SK-N-SH (cell line): Measurements from ENCODE around the gene SBK1. TPM values are rescaled to one million over a fixed set of nuclear protein-coding genes. Genes with fewer than 3 reads are reported as not detected.

Experiments
- CTCF ChIA-PET: fragments of 300-600, 350-600 bp; formaldehyde crosslinking; extraction: SDS; loops from one replicate; lab custom pipeline; 2021; lab: Yijun Ruan, JAX
- POLR2A ChIA-PET: fragments of 350-600 bp; sonication (Branson Sonifier 250); formaldehyde crosslinking; extraction: SDS; loops from one replicate; lab custom pipeline; 2020; ENCODE audit warnings: antibody characterized with exemption, inconsistent platforms; lab: Yijun Ruan, JAX
- DNase-seq: peaks from one replicate; pipeline ENCODE4 v3.0.0; 2012
- H2AFZ ChIP-seq: fragments of 200-600 bp; sonication (generic); 2 replicates; pipeline ENCODE4 v1.8.1; 2016; ENCODE audit warnings: antibody characterized with exemption, mild to moderate bottlenecking, low read depth
- H3F3A ChIP-seq: fragments of 200-600 bp; sonication (generic); replicated peaks from 2 replicates; pipeline ENCODE3; 2016; ENCODE audit warnings: antibody characterized with exemption, mild to moderate bottlenecking; ENCODE audit not compliant: insufficient read depth
- H3K27ac ChIP-seq, 2 experiments: fragments of 200-500 bp in 1 of 2; fragments of 200-600 bp in 1 of 2; sonication (Bioruptor generic) in 1 of 2; sonication (generic), shearing (Covaris generic) in 1 of 2; 2 replicates each; pipeline versions ENCODE4 v1.5.1 to v1.6.1; 2014 to 2016; ENCODE audit warnings: low read depth in 2 of 2, inconsistent platforms in 1 of 2, low read length in 1 of 2, mild to moderate bottlenecking in 1 of 2, mixed read lengths in 1 of 2
- H3K27me3 ChIP-seq: fragments of 200-600 bp; sonication (generic), shearing (Covaris generic); 2 replicates; pipeline ENCODE4 v1.6.1; 2016; ENCODE audit warnings: mixed run types; ENCODE audit not compliant: insufficient read depth
- H3K36me3 ChIP-seq, 2 experiments: fragments of 200-500 bp in 1 of 2; fragments of 200-600 bp in 1 of 2; sonication (Bioruptor generic) in 1 of 2; sonication (generic) in 1 of 2; replicated peaks in 1 of 2; 2 replicates each; pipeline versions ENCODE3 to v1.5.1; 2014 to 2016; ENCODE audit warnings: low read length in 1 of 2, mild to moderate bottlenecking in 1 of 2; ENCODE audit not compliant: insufficient read depth in 2 of 2, control insufficient read depth in 1 of 2
- H3K4me1 ChIP-seq, 2 experiments: fragments of 200-500 bp in 1 of 2; fragments of 200-600 bp in 1 of 2; sonication (Bioruptor generic) in 1 of 2; sonication (generic), shearing (Covaris generic) in 1 of 2; 2 replicates each; pipeline versions ENCODE4 v1.5.1 to v1.6.1; 2014 to 2016; ENCODE audit warnings: low read depth in 1 of 2, low read length in 1 of 2, mixed run types in 1 of 2; ENCODE audit not compliant: insufficient read depth in 2 of 2, control insufficient read depth in 1 of 2
- H3K4me2 ChIP-seq: fragments of 200-600 bp; sonication (generic), shearing (Covaris generic); 2 replicates; pipeline ENCODE4 v1.6.1; 2017; ENCODE audit warnings: mixed run types
- H3K4me3 ChIP-seq, 2 experiments: fragments of 200-500 bp in 1 of 2; fragments of 200-600 bp in 1 of 2; sonication (Bioruptor generic) in 1 of 2; sonication (generic), shearing (Covaris generic) in 1 of 2; 2 replicates each; pipeline versions ENCODE4 v1.5.1 to v1.8.1; 2014 to 2016; ENCODE audit warnings: low read depth in 2 of 2, inconsistent platforms in 1 of 2, low read length in 1 of 2, mild to moderate bottlenecking in 1 of 2, mixed read lengths in 1 of 2, moderate library complexity in 1 of 2
- H3K79me2 ChIP-seq: fragments of 200-600 bp; sonication (generic); 2 replicates; pipeline ENCODE4 v1.8.1; 2017; ENCODE audit warnings: mild to moderate bottlenecking; ENCODE audit not compliant: insufficient read depth
- H3K9ac ChIP-seq: fragments of 200-600 bp; sonication (generic); 2 replicates; pipeline ENCODE4 v1.6.1; 2017; ENCODE audit warnings: mixed run types
- H3K9me2 ChIP-seq: fragments of 200-600 bp; sonication (generic); 2 replicates; pipeline ENCODE4 v1.6.1; 2017; ENCODE audit warnings: mixed run types
- H3K9me3 ChIP-seq: fragments of 200-600 bp; sonication (generic); 2 replicates; pipeline ENCODE4 v1.6.1; 2017; ENCODE audit warnings: mixed run types, mild to moderate bottlenecking, moderate library complexity
- H4K20me1 ChIP-seq: fragments of 200-600 bp; sonication (generic); 2 replicates; pipeline ENCODE4 v1.6.1; 2017; ENCODE audit warnings: mild to moderate bottlenecking, mixed run types; ENCODE audit not compliant: insufficient read depth
- CHD2 ChIP-seq: fragments of 150-350 bp; IDR thresholded peaks from 2 replicates; pipeline ENCODE4 v1.6.1; 2018; ENCODE audit warnings: low read length; ENCODE audit not compliant: partially characterized antibody
- ELF1 ChIP-seq: IDR thresholded peaks from 2 replicates; pipeline ENCODE4 v1.4.0; 2012
- EP300 ChIP-seq, 2 experiments: IDR thresholded peaks; 2 replicates each; pipeline versions ENCODE4 v1.4.0 to v1.6.1; 2012; ENCODE audit warnings: borderline replicate concordance in 1 of 2, low read depth in 1 of 2, low read length in 1 of 2
- RCOR1 ChIP-seq: fragments of 150-350 bp; IDR thresholded peaks from 2 replicates; pipeline ENCODE4 v1.6.1; 2017; ENCODE audit warnings: antibody characterized with exemption, low read length
- REST ChIP-seq: IDR thresholded peaks from 2 replicates; pipeline ENCODE4 v1.6.1; 2012; ENCODE audit warnings: mild to moderate bottlenecking, low read depth, low read length, moderate library complexity
- RXRA ChIP-seq: IDR thresholded peaks from 2 replicates; pipeline ENCODE4 v1.4.0; 2012; ENCODE audit warnings: low read depth, mild to moderate bottlenecking, borderline replicate concordance
- SIN3A ChIP-seq: IDR thresholded peaks from 2 replicates; pipeline ENCODE4 v1.6.1; 2012; ENCODE audit warnings: low read depth, mild to moderate bottlenecking, low read length, moderate library complexity, borderline replicate concordance
- SMC3 ChIP-seq: IDR thresholded peaks from 2 replicates; pipeline ENCODE4 v1.6.1; 2012; ENCODE audit warnings: low read depth, low read length, improper control_type of control experiment
- USF1 ChIP-seq: IDR thresholded peaks from 2 replicates; pipeline ENCODE4 v1.4.0; 2012; ENCODE audit warnings: low read depth, borderline replicate concordance
- YY1 ChIP-seq: IDR thresholded peaks from 2 replicates; pipeline ENCODE4 v1.4.0; 2012; ENCODE audit warnings: low read depth, mild to moderate bottlenecking
- WGBS: methylation state at CpG from one replicate; pipeline ENCODE4 v1.1.6; 2017; ENCODE audit warnings: low lambda C conversion rate; 5-methylcytosine and 5-hydroxymethylcytosine counted together
- polyA plus RNA-seq, 3 experiments: library from polyadenylated mRNA; depleted of rRNA; stranded (reverse); fragments of >200 nt; gene quantifications; 2 replicates each; pipeline ENCODE4 v1.2.3, GENCODE V29; 2012
- TF ChIP-seq, protein P1 (sequence below): IDR thresholded peaks from 2 replicates; pipeline ENCODE4 v1.4.0; 2012; ENCODE audit warnings: low read depth

Gene SBK1
- polyA plus RNA-seq, 1 of the 3 experiments (the other 2 are of a cell fraction): 0.36 TPM

GRCh38 chr16:28297308-28297707 is 5.0 kb downstream of the SBK1 start:
- no peak overlapping the region for H3K27ac ChIP-seq
- TF ChIP-seq CHD2 (no peak), RCOR1 (no peak), EP300 (IDR thresholded peaks at IDR 0.05; ENCODE audit: borderline replicate concordance in 1 of 2, low read depth in 1 of 2, low read length in 1 of 2) (no peak), USF1 (no peak), YY1 (no peak), SIN3A (no peak)
- TF ChIP-seq, all 33 proteins: peak for 0
- no peaks in the 10 kb centered on the region for H3K79me2 ChIP-seq
- H3K9me3 ChIP-seq: no peaks in the 10 kb centered on the region
- H3K9me2 ChIP-seq: no peaks in the 10 kb centered on the region
- H3K4me1 ChIP-seq: peaks cover 0 to 17% of the 10 kb centered on the region in 2 experiments; a peak in 1 of 4 replicates
- ChIA-PET CTCF (interaction anchor here (0.6 to 8.0 kb wide), 3 partner anchors 18 to 20 kb away, joined by 3 to 47 read pairs (median 15); no protein-coding TSS in a partner anchor), POLR2A (no interaction called here)
- 0 out of 2 replicates have a peak, but pooled peaks cover 10% of the 10 kb centered on the region for H3K27me3 ChIP-seq
- no peaks in the 10 kb centered on the region for H3F3A ChIP-seq
- no peaks in the 10 kb centered on the region for H3K36me3 ChIP-seq
- H2AFZ ChIP-seq: no peak overlapping the region
- WGBS: 82% methylated on average over 2 of the region's 2 CpGs
- no peaks in the 10 kb centered on the region for H4K20me1 ChIP-seq
- no peak for DNase-seq
- H3K4me2 ChIP-seq: no peak overlapping the region
- H3K9ac ChIP-seq: no peak overlapping the region
- no peak overlapping the region for H3K4me3 ChIP-seq

DNA sequence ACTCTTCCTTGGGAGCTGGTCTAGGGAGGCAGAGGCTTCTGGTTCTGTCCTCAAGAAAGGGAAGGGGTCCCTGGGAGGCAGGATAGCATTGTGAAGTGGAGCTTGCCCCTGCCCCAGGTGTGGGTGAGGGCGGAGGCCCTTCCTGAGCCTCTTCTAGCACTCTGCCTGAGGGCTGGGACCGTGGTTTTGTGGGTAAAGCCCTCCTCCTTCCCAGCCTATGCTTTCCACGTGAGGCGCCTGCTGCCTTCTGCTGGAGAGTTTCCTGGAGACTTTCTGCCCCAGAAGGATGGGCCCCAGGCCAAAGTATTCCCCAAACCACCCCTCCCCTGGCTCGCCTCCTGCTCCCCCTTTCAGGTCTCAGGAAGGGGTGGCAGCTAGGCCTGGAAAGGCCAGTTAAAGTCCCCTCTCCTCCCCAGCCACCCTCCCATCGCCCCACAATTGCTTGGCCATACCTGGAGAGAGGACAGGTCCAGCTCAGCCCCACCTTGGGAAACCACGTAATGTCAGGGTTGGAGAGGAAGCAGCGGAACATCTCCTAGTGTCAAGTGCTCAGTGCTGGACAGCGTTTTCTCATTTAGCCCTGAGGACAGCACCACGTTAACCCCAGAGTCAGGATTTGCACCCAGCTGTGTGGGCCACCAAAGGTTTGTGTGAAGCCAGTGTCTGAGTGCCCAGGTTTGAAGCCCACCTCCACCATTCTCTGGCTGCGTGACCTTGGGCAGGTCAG is 5.6 kb downstream of the SBK1 start:
- Histone ChIP-seq H3K9me3 (no peaks in the 10 kb centered on the region), H4K20me1 (no peaks in the 10 kb centered on the region), H3K36me3 (no peaks in the 10 kb centered on the region), H3K9me2 (no peaks in the 10 kb centered on the region), H3F3A (no peaks in the 10 kb centered on the region), H3K4me2 (no peak overlapping the region), H2AFZ (no peak overlapping the region), H3K79me2 (no peaks in the 10 kb centered on the region), H3K9ac (no peak overlapping the region), H3K27me3 (0 out of 2 replicates have a peak, but pooled peaks cover 7% of the 10 kb centered on the region), H3K4me1 (peaks cover 0 to 17% of the 10 kb centered on the region in 2 experiments; a peak in 1 of 4 replicates), H3K27ac (no peak overlapping the region), H3K4me3 (no peak overlapping the region)
- POLR2A ChIA-PET: no interaction called here
- CTCF ChIA-PET: interaction anchor here (0.7 to 8.0 kb wide), 5 partner anchors 18 to 259 kb away, joined by 3 to 47 read pairs (median 7); no protein-coding TSS in a partner anchor
- 71% methylated on average over 4 of the region's 11 CpGs for whole genome bisulfite sequencing
- no peak for TF ChIP-seq ELF1
- TF ChIP-seq, protein P1, sequence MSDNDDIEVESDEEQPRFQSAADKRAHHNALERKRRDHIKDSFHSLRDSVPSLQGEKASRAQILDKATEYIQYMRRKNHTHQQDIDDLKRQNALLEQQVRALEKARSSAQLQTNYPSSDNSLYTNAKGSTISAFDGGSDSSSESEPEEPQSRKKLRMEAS: no peak
- no peak for TF ChIP-seq RXRA
- TF ChIP-seq SMC3: no peak
- peak; percentile 85 for TF ChIP-seq REST
- DNase-seq: no peak
